GM13976 (cell line): ENCODE data around the gene GPR3.
"Not testable (repeated sequence)": the region's sequence is repeated elsewhere in the genome, so short reads cannot be mapped to it uniquely, and the experiment has no call there.

ENCODE experiments used
- DNase-seq: peaks from one replicate; pipeline ENCODE4 v3.0.0; 2012; ENCODE audit warnings: low spot score
- CTCF ChIP-seq: IDR thresholded peaks from 2 replicates; pipeline ENCODE4 v1.5.1; 2012; ENCODE audit warnings: borderline replicate concordance, mild to moderate bottlenecking; ENCODE audit not compliant: insufficient read depth; ENCODE audit errors: extremely low read depth, missing control alignments, control extremely low read depth
- in situ Hi-C: fragments of 300-500 bp; cut with MboI; formaldehyde crosslinking; loops from one replicate; pipeline ENCODE4 v1.12.0; 2022; ENCODE audit warnings: low sequenced_read_pairs, mixed read lengths, inconsistent platforms; ENCODE audit not compliant: unreplicated experiment

The GPR3 gene

GRCh38 chr1:27406362-27406680 is 13.9 kb downstream of the GPR3 start:
- DNase-seq: no peak
- TF ChIP-seq CTCF: no peak
- in situ Hi-C loops: no loop called here

- in situ Hi-C loops, DNase-seq: not testable (repeated sequence)
These were observed 14.4 kb downstream of the GPR3 start for GRCh38 chr1:27406791-27407190.

GRCh38 chr1:27408151-27408550 is 15.7 kb downstream of the GPR3 start:
- no peak for TF ChIP-seq CTCF
- in situ Hi-C loops: no loop called here
- DNase-seq: no peak

- DNase-seq: no peak
- in situ Hi-C loops: no loop called here
- TF ChIP-seq CTCF: no peak
These were observed 17.2 kb downstream of the GPR3 start for GRCh38 chr1:27409669-27410068.

- DNase-seq: no peak
- TF ChIP-seq CTCF: no peak
- in situ Hi-C loops: no loop called here
These were observed 18.3 kb downstream of the GPR3 start for GRCh38 chr1:27410709-27411108.

GRCh38 chr1:27412502-27412901 is 20.1 kb downstream of the GPR3 start:
- no peak for DNase-seq
- in situ Hi-C loops: no loop called here
- no peak for TF ChIP-seq CTCF

- no peak for TF ChIP-seq CTCF
- in situ Hi-C loops: no loop called here
- DNase-seq: no peak
These were observed 20.6 kb downstream of the GPR3 start for GRCh38 chr1:27413004-27413403.

GRCh38 chr1:27414091-27414490 is 21.7 kb downstream of the GPR3 start:
- in situ Hi-C loops: no loop called here
- no peak for DNase-seq
- TF ChIP-seq CTCF: no peak
